HPDE6-E6E7 (cell line): ENCODE data around the gene TNFAIP8L3.

Experiments used
- DNase-seq: peaks from one replicate; pipeline ENCODE4 v3.0.0; 2011; ENCODE audit warnings: missing footprints; ENCODE audit errors: extremely low spot score

TNFAIP8L3 gene

GRCh38 chr15:51117270-51117669 lies 22.6 kb upstream of the TNFAIP8L3 start:
- no peak for DNase-seq

DNA sequence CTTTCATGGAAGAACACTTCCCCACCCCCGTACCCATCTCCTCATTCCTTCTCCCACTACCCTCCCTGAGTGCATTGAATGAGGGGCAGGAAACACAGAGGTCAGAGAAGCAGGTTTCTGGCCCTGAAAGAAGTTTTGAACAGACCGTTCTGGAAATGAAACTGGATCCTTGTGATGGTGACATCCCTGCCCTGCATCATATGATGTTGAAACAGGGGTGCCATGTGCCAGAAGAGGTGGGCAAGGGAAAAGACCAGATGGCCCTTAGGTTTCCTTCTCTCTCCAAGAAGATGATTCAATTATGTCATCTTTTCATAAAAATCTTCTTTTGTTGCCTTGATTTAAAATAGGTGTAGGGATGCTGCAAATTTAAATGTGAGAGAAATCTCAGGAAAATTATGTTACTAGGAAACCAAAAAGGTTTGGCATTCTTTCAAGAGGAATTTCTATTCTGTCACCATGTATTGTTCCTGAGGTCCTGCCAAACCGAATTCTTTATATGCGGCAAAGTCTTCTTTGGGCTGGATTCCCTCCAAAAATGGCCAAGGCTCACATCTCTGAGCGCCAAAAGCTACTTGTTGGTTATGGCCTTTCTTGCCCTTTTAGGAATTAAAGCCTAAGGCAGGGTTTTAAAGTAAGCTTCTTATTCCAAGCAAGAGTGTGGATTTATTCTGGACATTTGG lies 19.9 kb upstream of the TNFAIP8L3 start:
- no peak for DNase-seq

- DNase-seq, result no peak
These were observed 17.4 kb upstream of the TNFAIP8L3 start for GRCh38 chr15:51112078-51112477.

GRCh38 chr15:51111061-51111460 lies 16.4 kb upstream of the TNFAIP8L3 start:
- no peak for DNase-seq

DNA sequence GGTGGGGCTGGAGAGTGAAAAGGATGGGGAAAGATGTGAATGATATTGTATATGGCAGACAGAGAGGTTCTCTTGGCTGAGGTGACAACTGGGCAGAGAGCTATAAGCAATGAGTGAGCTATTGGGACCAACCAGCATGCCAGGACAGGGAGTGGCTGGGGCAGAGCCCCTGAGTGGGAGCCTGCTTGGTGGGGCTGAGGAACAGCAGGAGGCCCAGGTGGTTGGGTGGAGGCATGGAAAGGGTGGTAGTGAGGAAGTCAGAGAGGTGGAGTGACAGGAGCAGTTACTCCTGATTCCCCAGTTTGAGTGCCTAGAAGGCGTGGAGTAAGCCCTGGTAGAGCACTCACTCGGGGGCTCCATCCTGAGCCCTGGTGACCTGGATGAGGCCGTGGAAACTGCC lies 15.5 kb upstream of the TNFAIP8L3 start:
- no peak for DNase-seq

GRCh38 chr15:51108933-51109550 lies 14.3 kb upstream of the TNFAIP8L3 start:
- no peak for DNase-seq

DNA sequence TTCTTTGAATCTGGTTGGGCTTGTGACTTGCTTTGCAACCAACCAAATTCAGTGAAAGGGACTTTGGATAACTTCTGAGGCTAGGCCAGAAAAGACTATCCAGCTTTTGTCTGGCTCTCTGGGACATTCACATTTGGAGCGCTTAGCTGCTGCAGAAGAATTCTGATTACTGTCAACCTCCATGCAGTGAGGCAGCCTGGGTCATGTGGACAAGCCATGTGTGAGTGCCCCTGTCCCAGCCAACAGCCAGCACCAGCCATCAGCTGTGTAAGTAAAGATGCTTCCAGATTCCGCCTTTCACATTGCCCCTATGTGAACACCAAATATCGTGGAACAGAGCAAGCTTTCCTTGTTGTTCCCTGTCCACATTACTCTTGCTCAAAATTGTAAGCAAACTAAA lies 12.9 kb upstream of the TNFAIP8L3 start:
- no peak for DNase-seq

DNA sequence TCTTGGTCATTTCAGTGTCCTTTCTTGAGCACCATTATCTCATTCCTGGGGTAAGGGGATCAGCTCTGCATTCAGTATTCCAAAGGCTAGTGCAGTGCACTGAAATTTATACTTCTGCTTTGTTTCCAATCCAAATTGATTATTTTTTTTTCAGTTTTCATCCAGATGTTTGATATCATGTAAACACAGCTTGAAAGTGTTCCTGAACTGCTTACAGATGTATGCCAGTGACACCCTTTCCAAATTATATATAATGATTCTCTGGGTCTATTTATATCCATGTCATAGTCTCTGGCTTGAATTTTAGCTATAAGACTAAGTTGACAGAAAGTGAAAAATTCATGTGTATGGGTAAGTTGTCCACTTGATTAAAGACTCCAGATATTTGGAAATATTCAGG lies 11.8 kb upstream of the TNFAIP8L3 start:
- DNase-seq, result no peak

DNA sequence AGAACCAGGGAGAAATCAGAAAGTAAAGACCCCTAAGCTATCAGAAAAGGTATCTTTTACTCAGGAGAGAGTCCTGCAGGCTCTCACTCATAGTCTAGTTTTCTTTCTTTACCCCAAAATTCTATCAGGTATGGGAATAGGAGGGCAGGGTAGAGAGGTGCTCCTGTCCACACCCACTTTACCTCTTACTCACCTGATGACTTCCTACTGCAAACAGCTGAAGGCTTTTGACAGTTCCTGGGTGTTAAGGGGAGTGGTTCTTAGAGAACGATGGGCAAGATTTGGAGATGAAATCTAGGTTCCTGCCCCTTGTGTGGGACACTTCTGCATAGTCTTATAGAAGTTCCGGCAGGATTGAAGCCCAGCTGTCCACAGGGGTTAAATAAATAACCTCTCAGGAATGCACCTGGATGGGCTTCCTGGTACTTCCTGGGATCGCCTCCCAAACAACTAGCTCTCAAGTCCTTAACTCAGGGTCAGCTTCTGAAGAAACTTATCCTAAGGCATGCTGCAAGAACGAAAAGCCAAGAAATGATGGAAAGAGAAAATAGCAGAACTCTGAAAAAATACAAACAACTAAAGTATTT lies 10.8 kb upstream of the TNFAIP8L3 start:
- no peak for DNase-seq

- no peak for DNase-seq
These were observed 9.8 kb upstream of the TNFAIP8L3 start for GRCh38 chr15:51104512-51104911.

- DNase-seq, result no peak
These were observed 8.6 kb upstream of the TNFAIP8L3 start for GRCh38 chr15:51103330-51103729.

DNA sequence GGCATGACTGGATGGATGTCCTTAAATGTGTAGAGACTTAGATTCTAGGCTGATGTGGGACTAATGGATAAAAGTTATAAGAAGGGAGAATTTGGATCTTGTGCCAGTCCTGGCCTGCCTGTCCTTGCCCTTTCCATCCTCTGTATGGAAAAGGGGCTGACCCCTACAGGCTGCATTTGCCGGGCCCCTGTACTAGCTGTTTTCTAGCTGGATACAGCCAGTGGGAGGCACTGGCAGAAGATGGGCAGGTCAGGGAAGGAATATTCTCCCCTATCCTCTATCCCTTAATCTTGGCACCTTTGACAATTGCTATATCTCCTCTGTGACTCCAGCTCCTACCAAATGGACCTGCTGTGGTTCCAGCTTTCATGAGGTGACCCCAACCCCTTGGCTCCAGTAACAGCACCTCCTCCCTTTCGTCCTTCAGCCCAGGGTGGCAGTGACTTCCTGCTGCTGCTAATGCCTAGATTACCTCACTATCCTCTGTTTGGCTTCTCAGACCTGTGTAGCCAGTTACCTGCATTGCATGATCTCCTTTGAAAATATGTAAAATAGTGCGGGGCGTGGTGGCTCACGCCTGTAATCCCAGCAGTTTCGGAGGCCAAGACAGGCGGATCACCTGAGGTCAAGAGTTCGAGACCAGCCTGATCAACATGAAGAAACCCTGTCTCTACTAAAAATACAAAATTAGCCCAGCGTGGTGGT lies 6.2 kb upstream of the TNFAIP8L3 start:
- DNase-seq, result no peak

DNA sequence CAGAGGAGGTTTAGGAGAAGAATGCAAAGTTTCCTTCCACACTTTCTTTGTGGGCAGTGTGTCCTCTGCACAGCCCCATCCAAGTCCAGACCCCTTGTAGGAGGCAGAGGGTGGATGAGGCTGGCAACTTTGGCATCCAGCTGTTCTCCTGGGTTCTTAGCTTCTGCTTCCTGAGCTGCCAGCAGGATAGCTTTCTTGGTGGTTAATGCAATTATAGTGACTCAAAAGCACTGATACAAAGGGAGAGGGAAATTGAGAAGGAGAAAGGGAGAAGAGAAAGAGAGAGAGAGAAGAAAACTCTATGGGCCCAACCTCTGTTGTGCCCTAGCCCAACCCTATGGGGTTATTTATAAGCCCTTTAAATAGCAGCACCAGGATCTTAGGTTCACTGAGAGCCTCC lies 4.5 kb upstream of the TNFAIP8L3 start:
- no peak for DNase-seq

DNA sequence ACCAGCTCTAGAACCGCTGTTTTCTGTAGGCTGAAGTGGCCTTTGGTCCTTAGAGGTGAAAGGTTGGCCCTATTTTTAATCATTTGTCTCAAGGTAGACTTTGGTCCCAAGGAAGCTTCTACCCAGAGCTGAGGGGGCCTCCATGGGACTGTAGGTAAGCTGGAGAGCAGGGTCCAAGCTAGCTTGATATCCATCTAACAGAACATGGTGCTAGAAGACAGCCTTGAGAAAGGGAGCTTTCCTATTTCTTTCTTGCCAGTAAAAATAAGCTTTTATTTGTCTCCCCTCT lies 3.6 kb upstream of the TNFAIP8L3 start:
- no peak for DNase-seq

DNA sequence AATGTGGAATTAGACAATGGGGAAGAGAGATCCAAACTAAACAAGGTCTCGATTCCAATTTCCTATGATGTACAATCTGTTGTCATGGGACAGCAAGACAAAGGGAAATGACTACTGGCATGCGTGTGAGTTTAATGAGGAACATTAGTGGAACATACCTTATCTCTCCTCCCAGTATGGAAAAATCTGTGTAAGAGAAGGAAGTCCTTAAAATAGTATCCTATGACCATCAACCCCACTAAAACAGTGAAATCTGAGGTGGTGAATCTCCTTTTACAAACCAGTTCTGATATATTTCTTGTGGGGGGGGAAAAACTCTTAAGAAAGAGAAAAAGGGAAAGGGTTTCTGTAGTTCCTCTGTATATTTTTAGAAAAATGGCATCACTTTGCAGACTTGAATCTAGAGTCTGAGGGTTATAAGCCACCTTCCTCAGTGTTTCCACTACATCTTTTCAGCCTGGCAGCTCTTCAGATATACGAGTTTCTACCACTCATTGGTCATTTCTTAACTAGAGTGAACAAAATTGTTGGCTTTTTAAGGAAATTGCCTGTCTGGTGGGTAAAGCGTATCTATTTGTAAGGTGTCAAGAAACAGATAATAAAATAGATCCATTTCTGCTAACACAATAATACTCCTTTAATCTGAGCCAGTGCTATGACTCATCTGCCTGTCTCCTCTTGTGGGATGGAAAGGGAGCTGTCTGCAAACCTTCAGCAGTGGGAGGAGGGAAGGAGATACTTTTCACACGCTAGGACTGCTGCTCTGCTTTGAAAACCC lies 3.0 kb upstream of the TNFAIP8L3 start:
- DNase-seq, result peak; percentile 54

GRCh38 chr15:51096976-51097375 lies 2.3 kb upstream of the TNFAIP8L3 start:
- no peak for DNase-seq

- no peak for DNase-seq
These were observed 1.1 kb upstream of the TNFAIP8L3 start for GRCh38 chr15:51095681-51096331.

GRCh38 chr15:51093839-51094605 lies 684 bp downstream of the TNFAIP8L3 start:
- DNase-seq, result no peak

DNA sequence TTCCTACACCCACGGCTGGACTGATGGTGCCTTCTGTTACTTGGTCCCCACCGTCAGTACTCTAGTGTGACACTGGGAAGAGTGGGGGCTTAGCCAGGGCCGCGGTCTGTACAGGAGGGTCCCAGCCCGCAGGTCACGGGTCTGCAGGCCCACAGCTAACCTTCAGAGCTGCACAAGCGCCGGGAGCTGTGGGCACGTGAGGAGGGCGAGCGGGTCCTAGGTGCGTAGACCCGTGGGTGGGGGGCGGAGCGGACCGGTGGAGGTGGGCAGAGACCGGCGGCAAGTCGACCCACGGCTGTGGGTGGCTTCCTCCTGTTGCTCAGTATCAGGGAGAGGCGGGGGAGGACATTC lies 1.2 kb downstream of the TNFAIP8L3 start:
- DNase-seq, result no peak

- DNase-seq, result no peak
These were observed 2.1 kb downstream of the TNFAIP8L3 start for GRCh38 chr15:51092480-51093040.

DNA sequence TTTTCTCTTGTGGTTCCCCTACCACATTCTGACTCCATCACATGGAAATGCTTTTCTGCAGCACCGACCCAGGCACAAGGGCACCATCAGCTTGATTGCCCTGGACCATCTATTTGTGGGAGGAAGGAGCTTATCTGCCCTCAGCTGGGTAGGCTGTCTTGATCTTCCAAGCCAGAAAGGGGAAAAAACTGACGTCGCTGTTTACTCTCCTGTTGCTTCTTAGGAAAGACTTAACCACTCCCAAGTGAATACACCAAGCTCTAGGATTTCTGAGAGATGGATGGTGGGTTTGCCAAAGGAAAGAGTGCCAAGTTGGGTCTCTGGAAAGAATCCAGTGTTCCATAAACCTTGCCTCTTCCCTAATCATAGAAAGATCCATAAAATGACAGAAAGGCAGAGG lies 4.0 kb downstream of the TNFAIP8L3 start:
- no peak for DNase-seq
